AG09309 (cell line): ENCODE results near the gene MN1.

Experiments used
- DNase-seq: peaks from one replicate; pipeline ENCODE4 v3.0.0-alpha.2; 2010; ENCODE audit warnings: low read depth
- H3K4me3 ChIP-seq: 2 replicates; pipeline ENCODE4 v1.5.1; 2011; ENCODE audit warnings: mild to moderate bottlenecking, low read depth, low read length, moderate library complexity; ENCODE audit not compliant: control insufficient read depth
- TF ChIP-seq, protein P1 (sequence below): IDR thresholded peaks from 2 replicates; pipeline ENCODE4 v1.5.1; 2011; ENCODE audit warnings: mild to moderate bottlenecking, low read depth, low read length, inconsistent platforms; ENCODE audit not compliant: insufficient read depth, control insufficient read depth; ENCODE audit errors: missing control alignments

The MN1 gene

DNA sequence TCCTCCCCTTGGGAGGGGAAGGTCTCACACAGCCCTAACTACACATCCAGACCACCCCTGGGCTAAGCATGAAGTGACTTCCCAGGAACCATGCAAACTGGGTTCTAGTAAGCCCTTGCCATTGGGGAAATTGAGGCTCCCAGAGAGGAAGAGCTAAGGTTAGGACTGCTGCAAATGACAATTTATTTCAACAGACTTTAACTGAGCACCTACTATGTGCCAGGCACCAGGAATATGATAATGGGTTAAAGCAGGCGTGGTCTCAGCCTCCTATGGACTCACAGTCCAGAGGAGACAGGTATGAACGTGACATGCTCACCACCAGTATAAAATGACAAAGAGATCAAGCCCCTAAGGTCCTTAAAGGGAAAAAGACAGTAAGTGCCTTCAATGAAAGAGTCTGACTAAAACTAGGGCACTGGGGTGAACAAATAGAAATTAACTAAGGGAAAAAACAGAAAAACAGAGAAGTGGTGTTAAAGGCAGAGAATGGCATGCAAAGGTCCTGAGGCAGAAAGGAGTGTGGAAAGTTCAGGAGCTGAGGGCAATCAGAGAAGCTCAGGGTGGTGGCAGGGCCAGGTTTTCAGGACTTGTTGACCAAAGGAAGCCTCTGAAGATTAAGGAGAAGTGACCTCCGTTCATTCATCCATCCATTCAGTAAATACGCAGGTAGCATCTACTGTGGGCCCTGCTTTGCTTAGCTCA lies 14.4 kb upstream of the MN1 start:
- no peak for DNase-seq
- TF ChIP-seq, protein P1, sequence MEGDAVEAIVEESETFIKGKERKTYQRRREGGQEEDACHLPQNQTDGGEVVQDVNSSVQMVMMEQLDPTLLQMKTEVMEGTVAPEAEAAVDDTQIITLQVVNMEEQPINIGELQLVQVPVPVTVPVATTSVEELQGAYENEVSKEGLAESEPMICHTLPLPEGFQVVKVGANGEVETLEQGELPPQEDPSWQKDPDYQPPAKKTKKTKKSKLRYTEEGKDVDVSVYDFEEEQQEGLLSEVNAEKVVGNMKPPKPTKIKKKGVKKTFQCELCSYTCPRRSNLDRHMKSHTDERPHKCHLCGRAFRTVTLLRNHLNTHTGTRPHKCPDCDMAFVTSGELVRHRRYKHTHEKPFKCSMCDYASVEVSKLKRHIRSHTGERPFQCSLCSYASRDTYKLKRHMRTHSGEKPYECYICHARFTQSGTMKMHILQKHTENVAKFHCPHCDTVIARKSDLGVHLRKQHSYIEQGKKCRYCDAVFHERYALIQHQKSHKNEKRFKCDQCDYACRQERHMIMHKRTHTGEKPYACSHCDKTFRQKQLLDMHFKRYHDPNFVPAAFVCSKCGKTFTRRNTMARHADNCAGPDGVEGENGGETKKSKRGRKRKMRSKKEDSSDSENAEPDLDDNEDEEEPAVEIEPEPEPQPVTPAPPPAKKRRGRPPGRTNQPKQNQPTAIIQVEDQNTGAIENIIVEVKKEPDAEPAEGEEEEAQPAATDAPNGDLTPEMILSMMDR: no peak

DNA sequence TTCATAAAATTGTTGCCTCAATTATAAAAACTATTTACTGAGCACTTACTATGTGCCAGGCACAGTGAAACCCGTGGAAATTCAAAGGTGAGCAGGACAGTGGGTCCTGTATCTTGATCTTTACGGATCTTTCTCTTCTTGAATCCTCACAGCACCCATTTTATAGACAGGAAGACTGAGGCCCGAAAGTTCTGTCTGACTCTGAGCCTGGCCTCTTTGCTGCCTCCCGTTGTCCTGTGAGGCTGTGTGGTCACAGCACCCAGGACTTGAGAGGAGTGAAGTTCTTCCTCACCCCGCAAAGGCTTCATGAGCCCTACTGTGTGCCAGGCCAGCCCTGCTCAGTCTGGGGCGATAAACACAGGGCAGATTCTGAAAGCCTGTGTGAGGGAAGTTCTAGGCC lies 13.4 kb upstream of the MN1 start:
- H3K4me3 ChIP-seq: no peak overlapping the region
- no peak for DNase-seq
- TF ChIP-seq, protein P1: no peak

More for the DNA sequence above, 14.4 kb upstream of the MN1 start:
- no peak overlapping the region for H3K4me3 ChIP-seq

DNA sequence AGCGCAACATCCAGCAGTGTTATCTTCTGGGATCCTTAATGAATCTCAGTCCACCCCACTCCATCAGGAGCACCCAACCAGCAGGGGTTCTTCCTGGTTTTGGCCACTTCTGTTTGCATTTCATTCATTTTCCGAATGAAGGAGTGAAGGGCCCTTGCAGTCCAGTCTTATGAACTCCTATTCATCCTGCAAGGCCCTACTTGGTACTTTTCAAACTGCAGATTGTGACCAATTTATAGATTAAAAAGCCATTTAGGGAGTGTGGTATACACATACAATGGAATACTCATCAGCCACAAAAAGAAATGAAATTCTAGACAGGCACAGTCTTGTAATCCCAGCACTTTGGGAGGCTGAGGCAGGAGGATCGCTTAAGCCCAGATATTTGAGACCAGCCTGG lies 10.2 kb upstream of the MN1 start:
- TF ChIP-seq, protein P1: no peak
- DNase-seq: no peak
- no peak overlapping the region for H3K4me3 ChIP-seq

DNA sequence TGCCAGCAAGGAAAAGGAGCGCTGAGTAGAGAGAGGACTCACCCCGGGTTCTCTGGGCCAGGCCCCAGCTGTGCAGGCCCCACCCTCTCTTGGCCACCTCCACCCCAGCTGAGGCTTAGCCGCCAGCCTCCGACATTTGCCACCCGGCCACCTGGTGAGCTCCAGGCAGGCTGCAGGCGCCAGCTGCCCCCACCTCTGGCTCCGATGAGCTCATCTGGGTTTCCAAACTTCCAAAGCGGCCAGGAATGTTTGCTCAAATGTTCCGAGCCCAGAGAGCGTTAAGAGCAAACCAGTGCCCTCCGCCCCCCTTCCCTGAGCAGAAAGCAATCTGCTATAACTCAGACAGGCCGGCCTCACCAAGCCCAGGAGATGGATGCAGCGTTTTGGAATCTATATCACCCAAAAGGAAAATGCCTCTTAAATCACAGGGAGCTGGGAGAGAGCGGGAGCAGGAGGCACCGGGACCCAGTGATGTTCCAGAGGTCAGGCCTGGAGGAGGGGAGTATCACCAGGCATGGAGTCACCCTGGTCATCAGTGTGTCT lies 9.1 kb upstream of the MN1 start:
- H3K4me3 ChIP-seq: no peak overlapping the region
- DNase-seq: peak; percentile 18
- TF ChIP-seq, protein P1: no peak

DNA sequence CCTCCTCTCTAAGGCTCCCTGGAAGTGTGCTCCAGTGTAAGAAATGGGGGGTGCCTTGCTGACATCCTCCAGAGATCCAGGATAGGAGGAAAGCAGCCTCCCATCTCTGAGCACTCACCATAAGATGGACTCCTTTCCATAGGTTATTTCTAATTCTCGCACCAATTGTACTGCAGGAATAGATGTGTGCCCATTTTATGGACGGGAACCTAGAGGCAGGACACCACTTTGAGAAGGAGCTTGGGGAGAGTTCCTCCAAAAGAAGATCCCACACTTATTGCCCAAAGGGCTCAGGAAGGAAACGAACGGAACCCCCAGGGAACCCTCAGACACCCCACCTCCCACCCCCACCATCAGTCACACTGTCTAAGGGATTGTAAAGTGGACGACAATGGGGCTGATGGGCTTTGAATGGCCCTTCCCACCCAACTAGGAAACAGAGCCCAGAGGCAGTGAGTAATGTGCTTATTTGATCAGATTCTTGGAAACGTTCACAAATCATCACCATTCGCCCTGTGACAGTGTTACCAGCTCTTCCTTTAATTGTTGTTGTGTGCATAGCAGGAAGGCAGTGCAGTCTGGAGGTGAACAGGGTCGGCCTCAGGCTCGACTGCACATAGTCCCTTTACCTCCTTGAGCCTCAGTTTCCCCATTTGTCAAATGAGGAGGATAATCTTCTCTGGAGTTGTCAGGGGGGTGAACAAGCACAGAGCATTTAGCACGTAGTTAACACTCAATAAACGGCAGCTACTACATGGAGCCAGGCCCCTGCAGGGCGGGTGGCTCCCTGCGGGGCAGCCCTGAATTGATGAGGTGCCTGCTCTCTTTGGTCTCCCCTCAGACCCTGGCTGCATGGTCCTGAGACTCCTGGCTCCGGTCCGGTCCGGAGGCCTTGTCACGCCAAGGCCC lies 8.4 kb upstream of the MN1 start:
- no peak overlapping the region for H3K4me3 ChIP-seq
- DNase-seq: no peak
- TF ChIP-seq, protein P1: no peak

DNA sequence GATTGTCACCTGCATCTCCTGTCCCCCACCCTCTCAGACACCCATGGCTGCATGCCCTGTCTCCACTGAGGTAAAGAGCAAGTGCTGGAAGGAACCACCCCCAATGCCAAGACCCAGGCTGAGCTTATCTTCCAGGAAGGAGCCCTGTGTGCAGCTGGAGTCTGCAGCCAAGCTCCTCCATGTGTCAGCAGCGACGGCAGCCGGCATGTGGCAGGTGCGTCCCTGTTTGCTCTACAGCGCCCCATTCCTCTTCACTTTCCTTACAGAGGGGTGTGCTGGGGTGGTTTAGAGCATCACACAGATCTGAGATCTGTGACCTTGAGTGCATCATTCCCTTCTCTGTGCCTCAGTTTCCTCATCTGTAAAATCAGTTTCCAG lies 7.7 kb upstream of the MN1 start:
- TF ChIP-seq, protein P1: no peak
- H3K4me3 ChIP-seq: no peak overlapping the region
- DNase-seq: no peak
